K562 (cell line): Measurements from ENCODE around the gene HGS. TPM values are rescaled to one million over a fixed set of nuclear protein-coding genes. Genes with fewer than 3 reads are reported as not detected.

Experiments
- ATAC-seq: fragments of 200-7000 bp; cut with Tn5 transposase; 3 replicates; pipeline ENCODE4 v1.9.1; 2020; ENCODE audit warnings: moderate library complexity
- BruUV-seq: library from RNA; stranded (reverse); fragments of 400-500 nt; replicated peaks from 2 replicates; lab custom pipeline; 2021; lab: Mats Ljungman, UMichigan
- CTCF ChIA-PET: fragments of 300-600 bp; formaldehyde crosslinking; extraction: SDS; loops from one replicate; lab custom pipeline; 2021; ENCODE audit warnings: low intra/inter-chr PET ratio; lab: Yijun Ruan, JAX
- POLR2A ChIA-PET: fragments of 300-600, 350-650 bp; sonication (Branson Sonifier 250); formaldehyde crosslinking; extraction: SDS; loops from one replicate; lab custom pipeline; 2021; ENCODE audit warnings: antibody characterized with exemption, inconsistent platforms; lab: Yijun Ruan, JAX
- DNase-seq, 4 experiments: peaks; one replicate each; pipeline versions ENCODE4 v3.0.0 to v3.0.0-alpha.2; 2011 to 2018; ENCODE audit warnings: low spot score in 3 of 4, mixed read lengths in 3 of 4; ENCODE audit errors: extremely low read depth in 1 of 4
- FAIRE-seq: peaks from 2 replicates; lab custom pipeline; 2011; peaks lifted over from hg19 to GRCh38; lab: Jason Lieb, UNC
- H2AFZ ChIP-seq: 2 replicates; pipeline ENCODE4 v1.6.0; 2011; ENCODE audit warnings: low read depth, low read length, control low read depth, inconsistent platforms
- H3K27ac ChIP-seq: fragments of 200-600 bp; 3 replicates; pipeline ENCODE4 v1.8.0; 2011; ENCODE audit warnings: low read depth, mild to moderate bottlenecking, control low read depth, inconsistent platforms, low read length, moderate library complexity, mixed read lengths; ENCODE audit errors: extremely low read depth
- H3K27me3 ChIP-seq, 2 experiments: fragments of 300-600 bp in 1 of 2; 2 replicates in 1 of 2; 3 replicates in 1 of 2; pipeline versions ENCODE4 v1.6.0 to v1.8.0; 2011; ENCODE audit warnings: inconsistent platforms in 2 of 2, low read length in 2 of 2, mild to moderate bottlenecking in 1 of 2, mixed read lengths in 1 of 2, moderate library complexity in 1 of 2; ENCODE audit not compliant: control insufficient read depth in 2 of 2, insufficient read depth in 2 of 2
- H3K36me3 ChIP-seq: fragments of 300-600 bp; 3 replicates; pipeline ENCODE4 v1.8.0; 2011; ENCODE audit warnings: mild to moderate bottlenecking, low read length, inconsistent platforms; ENCODE audit not compliant: control insufficient read depth, insufficient read depth
- H3K4me1 ChIP-seq, 2 experiments: fragments of 200-600 bp in 1 of 2; replicated peaks in 1 of 2; 2 replicates in 1 of 2; 3 replicates in 1 of 2; pipeline versions ENCODE4 v1.5.1 to v1.8.0; 2011; ENCODE audit warnings: inconsistent platforms in 2 of 2, low read length in 2 of 2, mild to moderate bottlenecking in 1 of 2, mixed read lengths in 1 of 2, moderate library complexity in 1 of 2; ENCODE audit not compliant: control insufficient read depth in 2 of 2, insufficient read depth in 2 of 2
- H3K4me2 ChIP-seq: 2 replicates; pipeline ENCODE4 v1.6.1; 2011; ENCODE audit warnings: low read length, control low read depth, inconsistent platforms, mixed read lengths; ENCODE audit not compliant: insufficient read depth
- H3K4me3 ChIP-seq: fragments of 200-600 bp; sonication (generic), shearing (Covaris generic); 2 replicates; pipeline ENCODE4 v1.5.1; 2016; ENCODE audit warnings: control low read depth, inconsistent platforms
- H3K79me2 ChIP-seq: fragments of 200-600 bp; 3 replicates; pipeline ENCODE4 v1.8.0; 2011; ENCODE audit warnings: low read length, inconsistent platforms; ENCODE audit not compliant: control insufficient read depth, insufficient read depth
- H3K9ac ChIP-seq, 2 experiments: 2 replicates each; pipeline versions ENCODE4 v1.6.0 to v1.6.1; 2011; ENCODE audit warnings: low read depth in 2 of 2, low read length in 2 of 2, control low read depth in 1 of 2, inconsistent platforms in 1 of 2, mild to moderate bottlenecking in 1 of 2, mixed read lengths in 1 of 2; ENCODE audit not compliant: insufficient read depth in 1 of 2
- H3K9me1 ChIP-seq: one replicate; pipeline ENCODE4 v1.6.0; 2011; ENCODE audit warnings: inconsistent platforms, mild to moderate bottlenecking, low read length, moderate library complexity; ENCODE audit not compliant: control insufficient read depth, insufficient read depth
- H3K9me3 ChIP-seq: replicated peaks from 2 replicates; pipeline ENCODE4 v1.5.1; 2011; ENCODE audit warnings: low read depth, low read length, inconsistent platforms; ENCODE audit not compliant: control insufficient read depth, insufficient read depth
- H4K20me1 ChIP-seq: replicated peaks from 2 replicates; pipeline ENCODE4 v1.6.1; 2011; ENCODE audit warnings: low read length, inconsistent platforms, mixed read lengths; ENCODE audit not compliant: control insufficient read depth, insufficient read depth
- POLR2G ChIP-seq: fragments of 200-400 bp; formaldehyde crosslinking; IDR thresholded peaks from 2 replicates; pipeline ENCODE4 v1.6.1; 2017; ENCODE audit warnings: low read depth, mild to moderate bottlenecking, antibody characterized with exemption, low read length, moderate library complexity
- RBFOX2 ChIP-seq: fragments of 200-400 bp; formaldehyde crosslinking; IDR thresholded peaks from 2 replicates; pipeline ENCODE4 v1.6.1; 2017; ENCODE audit warnings: low read depth, mild to moderate bottlenecking, low read length, moderate library complexity
- SIX5 ChIP-seq, 2 experiments: IDR thresholded peaks; 2 replicates each; pipeline ENCODE4 v1.6.1; 2011; ENCODE audit warnings: low read length in 2 of 2, borderline replicate concordance in 1 of 2, low read depth in 1 of 2, mild to moderate bottlenecking in 1 of 2, moderate library complexity in 1 of 2; ENCODE audit not compliant: insufficient read depth in 1 of 2
- TFAM ChIP-seq: fragments of 250-450 bp; sonication (Bioruptor Pico); conservative IDR thresholded peaks from 2 replicates; pipeline ENCODE4 v1.5.0; 2021; ENCODE audit warnings: mild to moderate bottlenecking, moderate library complexity
- ZBTB33 ChIP-seq: sonication (generic); formaldehyde crosslinking; IDR thresholded peaks from 2 replicates; pipeline ENCODE4 v1.8.1; 2023; ENCODE audit warnings: mild to moderate bottlenecking, missing genetic modification reagents
- ZNF639 ChIP-seq, 2 experiments: fragments of 200-800 bp in 1 of 2; sonication (Bioruptor generic) in 1 of 2; sonication (generic) in 1 of 2; formaldehyde crosslinking in 1 of 2; IDR thresholded peaks in 1 of 2; conservative IDR thresholded peaks in 1 of 2; 2 replicates each; pipeline versions ENCODE4 v1.5.0 to v1.6.1; 2016 to 2020; ENCODE audit warnings: missing compliant biosample characterization in 1 of 2, missing genetic modification characterization in 1 of 2, missing genetic modification reagents in 1 of 2
- WGBS: fragments of 100-300 bp; shearing (Covaris generic); methylation state at CpG from one replicate; pipeline ENCODE4 v1.1.6; 2016; ENCODE audit warnings: low coverage, mixed read lengths; ENCODE audit not compliant: insufficient coverage; ENCODE audit errors: missing lambda C conversion rate; 5-methylcytosine and 5-hydroxymethylcytosine counted together
- in situ Hi-C: fragments of 300-500 bp; cut with MboI; formaldehyde crosslinking; loops from 4 replicates; pipeline ENCODE4 v1.15.0; 2018; ENCODE audit warnings: inconsistent platforms, mixed read lengths
- intact Hi-C: fragments of 100-400 bp; cut with micrococcal nuclease; formaldehyde crosslinking; loops from 2 replicates; pipeline ENCODE4 v1.14.2; 2022
- polyA plus RNA-seq, 8 experiments: library from polyadenylated mRNA; depleted of rRNA in 4 of 8; stranded (reverse) in 5 of 8; unstranded in 3 of 8; fragments of >200 nt; fragmentation: Nextera tagmentation in 2 of 8; fragmentation: Illumina TruSeq in 1 of 8; extraction: Ambion mirVana in 2 of 8; extraction: Trizol in 1 of 8; gene quantifications; 2 replicates each; pipeline versions ENCODE4 v1.2.1 to v1.2.3, GENCODE V29; 2011 to 2014; ENCODE audit warnings: inconsistent platforms in 1 of 8, missing spikeins in 1 of 8
- total RNA-seq, 7 experiments: library from RNA; depleted of rRNA in 6 of 7; stranded (reverse); fragments of >200 nt in 6 of 7; fragmentation: Illumina TruSeq in 2 of 7; extraction: Trizol in 2 of 7; gene quantifications; 2 replicates each; pipeline versions ENCODE4 v1.2.1 to v1.2.3, GENCODE V29; 2011 to 2021; ENCODE audit warnings: low replicate concordance in 1 of 7

The HGS gene
- total and polyA plus RNA-seq, 9 of the 15 experiments (the other 6 are each of a cell fraction or from before 2014, with no cell fraction given) = 3.9 to 176 (median 77.1) TPM

- WGBS = 90% methylated on average over 29 of the region's 33 CpGs
- H2AFZ ChIP-seq = no peak overlapping the region
- H3K36me3 ChIP-seq = peaks cover 54% of the 10 kb centered on the region; the same call in 1 of the 3 replicates
- H3K4me3 ChIP-seq = no peak overlapping the region
- H3K4me1 ChIP-seq = peaks cover 19 to 77% of the 10 kb centered on the region in 2 experiments
- no peaks in the 10 kb centered on the region for H3K9me1 ChIP-seq
- no peaks in the 10 kb centered on the region for H3K9me3 ChIP-seq
- in situ Hi-C loops = no loop called here
- FAIRE-seq (no peak), DNase-seq (no peak)
- H3K79me2 ChIP-seq = peaks cover 10% of the 10 kb centered on the region
- no peak overlapping the region for H3K4me2 ChIP-seq
- peak overlapping the region in 1 of 2 experiments; percentile 72; a peak in 1 of 4 replicates for H3K9ac ChIP-seq
- no peaks in the 10 kb centered on the region for H3K27me3 ChIP-seq
- CTCF ChIA-PET = no interaction called here
- no peaks in the 10 kb centered on the region; the same call in 1 of the 2 replicates for H4K20me1 ChIP-seq
- no peak for TF ChIP-seq SIX5 (IDR thresholded peaks at IDR 0.05; ENCODE audit: borderline replicate concordance in 1 of 2, insufficient read depth in 1 of 2, low read depth in 1 of 2, low read length in 2 of 2)
- peak; percentile 8; the same call in 1 of the 2 replicates for TF ChIP-seq RBFOX2
- TF ChIP-seq POLR2G = peak; percentile 12; the same call in 1 of the 2 replicates
- TF ChIP-seq TFAM (CRISPR knock-in tag) = no peak
- TF ChIP-seq ZBTB33 = peak; percentile 68; the same call in 1 of the 2 replicates
- TF ChIP-seq ZNF639 (CRISPR knock-in tag; conservative IDR thresholded peaks at IDR 0.05 in 1 of 2, IDR thresholded peaks at IDR 0.05 in 1 of 2) = no peak
- TF ChIP-seq, all 486 proteins: peak for 3
- ATAC-seq = no peak
- intact Hi-C loops = no loop called here
- BruUV-seq = no TSS peak
- POLR2A ChIA-PET = interaction anchor here (0.8 to 0.9 kb wide), 2 partner anchors 17 to 167 kb away, joined by 3 to 6 read pairs; partner anchors contain the start of genes FAAP100 and MRPL12
- H3K27ac ChIP-seq = no peak overlapping the region
These were observed 35.8 kb downstream of the HGS start for GRCh38 chr17:81719410-81720266.
